Gastrocnemius medialis (tissue), 4 donors: ENCODE measurements around the gene SUSD3. TPM values are rescaled to one million over a fixed set of nuclear protein-coding genes. Genes with fewer than 3 reads are reported as not detected.

Source experiments
- ATAC-seq, 2 donors: fragments of 150-250 bp; one replicate each; pipeline ENCODE4 v1.9.1; 2016
- DNase-seq, 2 donors: peaks; one replicate each; pipeline ENCODE4 v3.0.0-alpha.2; 2019
- H3K27ac ChIP-seq, 4 donors: fragments of 200-600 bp; sonication (generic); 1 replicate in 1 of 4; 2 replicates in 3 of 4; pipeline ENCODE4 v1.5.1; 2016 to 2018; ENCODE audit warnings: mild to moderate bottlenecking in 2 of 4, moderate library complexity in 1 of 4
- H3K27me3 ChIP-seq, 3 donors: fragments of 200-600 bp; sonication (generic) in 2 of 3; 1 replicate in 1 of 3; 2 replicates in 2 of 3; pipeline versions ENCODE4 v1.5.1 to v1.6.0; 2016 to 2019; ENCODE audit warnings: mild to moderate bottlenecking in 1 of 3, moderate library complexity in 1 of 3
- H3K36me3 ChIP-seq, 2 donors: fragments of 200-600 bp; sonication (generic) in 1 of 2; one replicate each; pipeline ENCODE4 v1.5.1; 2017 to 2018
- H3K4me1 ChIP-seq, 2 donors: fragments of 200-600 bp; sonication (generic) in 1 of 2; one replicate each; pipeline ENCODE4 v1.5.1; 2016 to 2017; ENCODE audit warnings: mild to moderate bottlenecking in 2 of 2
- H3K4me3 ChIP-seq, 4 donors: fragments of 200-600 bp; sonication (generic) in 3 of 4; 1 replicate in 1 of 4; 2 replicates in 3 of 4; pipeline ENCODE4 v1.5.1; 2016 to 2019; ENCODE audit warnings: mild to moderate bottlenecking in 2 of 4
- H3K9me3 ChIP-seq, 3 donors: fragments of 200-600 bp; sonication (generic) in 2 of 3; 1 replicate in 1 of 3; 2 replicates in 2 of 3; pipeline ENCODE4 v1.5.1; 2016 to 2019
- POLR2A ChIP-seq, 2 donors: fragments of 450-650 bp; IDR thresholded peaks; one replicate each; pipeline ENCODE4 v1.6.1; 2017; ENCODE audit warnings: antibody characterized with exemption in 2 of 2, mild to moderate bottlenecking in 2 of 2, moderate library complexity in 2 of 2
- in situ Hi-C, 4 donors: fragments of 200-750 bp; cut with MboI; loops; one replicate each; pipeline versions ENCODE4 v1.15.0 to v1.8.0; 2017; ENCODE audit warnings: low sequenced_read_pairs in 4 of 4
- intact Hi-C: fragments of 100-400 bp; cut with DNase I; formaldehyde crosslinking; loops from one replicate; pipeline ENCODE4 v1.15.1; 2023; ENCODE audit warnings: low total_unique reads
- total RNA-seq, 4 donors: library from RNA; depleted of rRNA; stranded (reverse); fragments of >200 nt; gene quantifications; one replicate each; pipeline versions ENCODE4 v1.1.0 to v1.2.3, GENCODE V29; 2016
- TF ChIP-seq, protein P1 (sequence below), 5 experiments: fragments of 450-650 bp in 3 of 5; fragments of 200-600 bp in 2 of 5; sonication (generic) in 2 of 5; IDR thresholded peaks in 4 of 5; conservative IDR thresholded peaks in 1 of 5; 1 replicate in 4 of 5; 2 replicates in 1 of 5; pipeline ENCODE4 v1.5.1; 2016 to 2019; ENCODE audit warnings: antibody characterized with exemption in 5 of 5, mild to moderate bottlenecking in 3 of 5, moderate library complexity in 3 of 5

SUSD3 gene
- total RNA-seq, 4 donors from 2014 or later, result 0.51 to 0.61 TPM; not detected in 2

GRCh38 chr9:93112864-93113389 is 54.4 kb downstream of the SUSD3 start:
- no peak for ATAC-seq
- no peak for TF ChIP-seq POLR2A (IDR thresholded peaks at IDR 0.05)
- TF ChIP-seq, protein P1, sequence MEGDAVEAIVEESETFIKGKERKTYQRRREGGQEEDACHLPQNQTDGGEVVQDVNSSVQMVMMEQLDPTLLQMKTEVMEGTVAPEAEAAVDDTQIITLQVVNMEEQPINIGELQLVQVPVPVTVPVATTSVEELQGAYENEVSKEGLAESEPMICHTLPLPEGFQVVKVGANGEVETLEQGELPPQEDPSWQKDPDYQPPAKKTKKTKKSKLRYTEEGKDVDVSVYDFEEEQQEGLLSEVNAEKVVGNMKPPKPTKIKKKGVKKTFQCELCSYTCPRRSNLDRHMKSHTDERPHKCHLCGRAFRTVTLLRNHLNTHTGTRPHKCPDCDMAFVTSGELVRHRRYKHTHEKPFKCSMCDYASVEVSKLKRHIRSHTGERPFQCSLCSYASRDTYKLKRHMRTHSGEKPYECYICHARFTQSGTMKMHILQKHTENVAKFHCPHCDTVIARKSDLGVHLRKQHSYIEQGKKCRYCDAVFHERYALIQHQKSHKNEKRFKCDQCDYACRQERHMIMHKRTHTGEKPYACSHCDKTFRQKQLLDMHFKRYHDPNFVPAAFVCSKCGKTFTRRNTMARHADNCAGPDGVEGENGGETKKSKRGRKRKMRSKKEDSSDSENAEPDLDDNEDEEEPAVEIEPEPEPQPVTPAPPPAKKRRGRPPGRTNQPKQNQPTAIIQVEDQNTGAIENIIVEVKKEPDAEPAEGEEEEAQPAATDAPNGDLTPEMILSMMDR (IDR thresholded peaks at IDR 0.05 in 4 of 5, conservative IDR thresholded peaks at IDR 0.05 in 1 of 5), result no peak
- Histone ChIP-seq H3K4me3 (no peak overlapping the region), H3K4me1 (peaks cover 7 to 10% of the 10 kb centered on the region in 2 donors), H3K9me3 (no peaks in the 10 kb centered on the region), H3K36me3 (peaks cover 0 to 40% of the 10 kb centered on the region in 2 donors), H3K27me3 (no peaks in the 10 kb centered on the region), H3K27ac (no peak overlapping the region)
- DNase-seq, result peak in 1 of 2 donors; percentile 11
- intact Hi-C loops, result no loop called here
- in situ Hi-C loops, result loop anchor here in 1 of 4 donors (25.0 kb wide), 1 partner anchor 349 kb away; the partner anchor contains the start of genes FAM120A and FAM120AOS

DNA sequence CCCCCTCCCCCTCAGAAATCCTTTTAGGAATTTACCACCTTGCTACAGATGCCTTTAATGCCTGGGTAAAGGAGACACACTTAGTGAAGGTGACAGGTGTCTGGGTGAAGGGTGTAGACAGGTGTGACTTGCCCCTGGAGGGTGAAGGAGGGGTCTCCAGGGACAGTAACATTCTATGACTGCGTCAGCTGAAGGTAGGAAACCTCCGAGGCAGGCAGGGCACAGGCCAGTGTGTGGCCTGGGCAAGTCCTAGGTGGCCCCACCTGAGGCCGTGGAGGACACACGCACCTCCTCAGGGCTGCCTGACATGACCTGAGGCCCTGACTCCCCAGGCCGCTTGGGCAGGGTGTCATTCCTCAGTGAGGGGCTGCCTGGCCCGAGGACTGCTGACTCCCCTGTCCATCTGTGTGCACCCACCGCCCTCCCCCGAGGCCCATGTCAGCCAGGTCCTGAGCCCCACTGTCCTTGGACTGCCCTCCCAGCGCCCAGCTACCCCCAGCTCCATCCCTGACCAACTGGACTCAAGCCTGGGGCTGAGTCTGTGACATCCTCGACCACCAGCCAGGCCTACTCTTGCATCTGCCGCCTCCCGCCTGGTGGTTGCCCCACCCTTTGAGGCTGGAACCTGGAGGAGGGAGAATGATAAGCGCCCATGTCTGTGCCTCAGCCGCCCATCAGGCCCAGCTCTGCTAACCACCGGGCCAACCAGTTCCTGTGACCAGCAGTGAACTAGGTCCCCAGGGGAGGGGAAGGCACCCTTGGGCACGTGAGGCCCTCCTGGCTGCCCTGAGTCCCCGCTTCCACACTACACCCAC is 55.9 kb downstream of the SUSD3 start:
- Histone ChIP-seq H3K4me1 (peaks cover 5 to 7% of the 10 kb centered on the region in 2 donors), H3K27ac (no peak overlapping the region), H3K27me3 (no peaks in the 10 kb centered on the region), H3K36me3 (peaks cover 0 to 31% of the 10 kb centered on the region in 2 donors), H3K9me3 (no peaks in the 10 kb centered on the region), H3K4me3 (no peak overlapping the region)
- intact Hi-C loops (no loop called here), in situ Hi-C loops (loop anchor here in 1 of 4 donors (25.0 kb wide), 1 partner anchor 348 kb away; the partner anchor contains the start of genes FAM120A and FAM120AOS)
- ATAC-seq, result no peak
- DNase-seq, result peak in 1 of 2 donors; percentile 15
- TF ChIP-seq, protein P1 (IDR thresholded peaks at IDR 0.05 in 4 of 5, conservative IDR thresholded peaks at IDR 0.05 in 1 of 5), result no peak
- no peak for TF ChIP-seq POLR2A (IDR thresholded peaks at IDR 0.05)

GRCh38 chr9:93114984-93115335 is 56.5 kb downstream of the SUSD3 start:
- ATAC-seq, result no peak
- peaks cover 4 to 11% of the 10 kb centered on the region in 2 donors for H3K4me1 ChIP-seq
- intact Hi-C loops, result loop anchor here (5.0 kb wide), 1 partner anchor 102 kb away; no protein-coding TSS in a partner anchor
- no peaks in the 10 kb centered on the region for H3K9me3 ChIP-seq
- H3K27ac ChIP-seq, result no peak overlapping the region
- no peaks in the 10 kb centered on the region for H3K27me3 ChIP-seq
- in situ Hi-C loops, result loop anchor here in 1 of 4 donors (25.0 kb wide), 1 partner anchor 347 kb away; the partner anchor contains the start of genes FAM120A and FAM120AOS
- H3K36me3 ChIP-seq, result peaks cover 0 to 30% of the 10 kb centered on the region in 2 donors
- no peak overlapping the region for H3K4me3 ChIP-seq
- no peak for TF ChIP-seq POLR2A (IDR thresholded peaks at IDR 0.05)
- TF ChIP-seq, protein P1 (IDR thresholded peaks at IDR 0.05 in 4 of 5, conservative IDR thresholded peaks at IDR 0.05 in 1 of 5), result no peak
- DNase-seq, result no peak

DNA sequence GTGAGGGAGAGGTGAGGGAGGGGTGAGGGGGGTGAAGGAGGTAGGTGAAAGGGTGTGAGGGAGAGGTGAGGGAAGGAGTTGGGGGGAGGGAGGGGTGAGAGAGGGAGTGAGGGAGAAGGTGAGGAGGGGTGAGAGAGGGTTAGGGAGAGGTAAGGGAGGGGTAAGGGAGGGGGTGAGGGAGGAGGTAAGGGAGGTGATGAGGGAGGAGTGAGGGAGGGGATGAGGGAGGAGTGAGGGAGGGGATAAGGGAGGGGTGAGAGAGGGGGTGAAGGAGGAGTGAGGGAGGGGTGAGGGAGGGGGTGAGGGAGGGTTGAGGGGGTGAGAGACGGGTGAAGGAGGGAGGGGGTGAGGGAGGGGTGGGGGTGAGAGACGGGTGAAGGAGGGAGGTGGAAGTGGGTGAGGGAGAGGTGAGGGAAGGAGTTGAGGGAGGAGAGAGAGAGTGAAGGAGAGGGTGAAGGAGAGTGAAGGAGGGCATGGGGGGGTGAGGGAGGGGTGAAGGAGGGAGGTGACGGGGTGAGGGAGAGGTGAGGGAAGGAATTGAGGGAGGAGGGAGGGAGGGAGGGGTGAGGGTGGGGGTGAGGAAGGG is 57.1 kb downstream of the SUSD3 start:
- in situ Hi-C loops, result loop anchor here in 1 of 4 donors (25.0 kb wide), 1 partner anchor 347 kb away; the partner anchor contains the start of genes FAM120A and FAM120AOS

More for the DNA sequence above, 57.1 kb downstream of the SUSD3 start:
- Histone ChIP-seq H3K27me3 (no peaks in the 10 kb centered on the region), H3K27ac (peak overlapping the region in 1 of 4 donors; percentile 45), H3K4me3 (no peak overlapping the region), H3K36me3 (peaks cover 0 to 24% of the 10 kb centered on the region in 2 donors), H3K4me1 (peaks cover 9 to 18% of the 10 kb centered on the region in 2 donors), H3K9me3 (no peaks in the 10 kb centered on the region)
- TF ChIP-seq POLR2A (IDR thresholded peaks at IDR 0.05), result no peak
- TF ChIP-seq, protein P1 (IDR thresholded peaks at IDR 0.05 in 4 of 5, conservative IDR thresholded peaks at IDR 0.05 in 1 of 5), result no peak
- no peak for ATAC-seq
- DNase-seq, result peak in 1 of 2 donors; percentile 5
- intact Hi-C loops, result loop anchor here (5.0 kb wide), 1 partner anchor 102 kb away; no protein-coding TSS in a partner anchor
